GM12865 (cell line): ENCODE measurements around the gene FXR2.
"Not testable (repeated sequence)": the region's sequence is repeated elsewhere in the genome, so short reads cannot be mapped to it uniquely, and the experiment has no call there.

Source experiments
- DNase-seq: peaks from one replicate; pipeline ENCODE4 v3.0.0; 2010; ENCODE audit warnings: low read depth
- H3K4me3 ChIP-seq: 2 replicates; pipeline ENCODE4 v1.5.1; 2011; ENCODE audit warnings: mild to moderate bottlenecking, low read depth, low read length, control low read depth
- TF ChIP-seq, protein P1 (sequence below): IDR thresholded peaks from 2 replicates; pipeline ENCODE4 v1.5.1; 2011; ENCODE audit warnings: low read length, control low read depth, low read depth, inconsistent platforms; ENCODE audit not compliant: insufficient read depth; ENCODE audit errors: missing control alignments

The FXR2 gene

DNA sequence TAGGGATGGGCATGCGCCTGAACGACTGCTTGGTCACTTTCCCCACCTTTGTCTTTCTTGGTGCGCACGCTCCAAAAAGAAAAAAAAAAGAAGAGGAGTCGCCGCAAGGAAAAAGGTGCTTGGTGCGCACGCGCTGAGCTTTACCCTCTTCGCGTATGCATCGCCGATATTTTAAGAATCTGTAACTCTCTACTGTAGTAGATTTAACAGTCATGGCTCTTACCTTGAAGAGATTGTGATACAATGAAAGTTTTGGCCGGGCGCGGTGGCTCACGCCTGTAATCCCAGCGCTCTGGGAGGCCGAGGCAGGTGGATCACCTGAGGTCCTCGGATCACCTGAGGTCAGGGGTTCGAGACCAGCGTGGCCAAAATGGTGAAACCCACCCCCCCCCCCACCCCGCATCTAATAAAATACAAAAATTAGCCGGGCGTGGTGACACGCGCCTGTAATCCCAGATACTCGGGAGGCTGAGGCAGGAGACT is 609 bp upstream of the FXR2 start:
- H3K4me3 ChIP-seq = peak overlapping the region; percentile 64
- TF ChIP-seq, protein P1, sequence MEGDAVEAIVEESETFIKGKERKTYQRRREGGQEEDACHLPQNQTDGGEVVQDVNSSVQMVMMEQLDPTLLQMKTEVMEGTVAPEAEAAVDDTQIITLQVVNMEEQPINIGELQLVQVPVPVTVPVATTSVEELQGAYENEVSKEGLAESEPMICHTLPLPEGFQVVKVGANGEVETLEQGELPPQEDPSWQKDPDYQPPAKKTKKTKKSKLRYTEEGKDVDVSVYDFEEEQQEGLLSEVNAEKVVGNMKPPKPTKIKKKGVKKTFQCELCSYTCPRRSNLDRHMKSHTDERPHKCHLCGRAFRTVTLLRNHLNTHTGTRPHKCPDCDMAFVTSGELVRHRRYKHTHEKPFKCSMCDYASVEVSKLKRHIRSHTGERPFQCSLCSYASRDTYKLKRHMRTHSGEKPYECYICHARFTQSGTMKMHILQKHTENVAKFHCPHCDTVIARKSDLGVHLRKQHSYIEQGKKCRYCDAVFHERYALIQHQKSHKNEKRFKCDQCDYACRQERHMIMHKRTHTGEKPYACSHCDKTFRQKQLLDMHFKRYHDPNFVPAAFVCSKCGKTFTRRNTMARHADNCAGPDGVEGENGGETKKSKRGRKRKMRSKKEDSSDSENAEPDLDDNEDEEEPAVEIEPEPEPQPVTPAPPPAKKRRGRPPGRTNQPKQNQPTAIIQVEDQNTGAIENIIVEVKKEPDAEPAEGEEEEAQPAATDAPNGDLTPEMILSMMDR = no peak
- DNase-seq = no peak

DNA sequence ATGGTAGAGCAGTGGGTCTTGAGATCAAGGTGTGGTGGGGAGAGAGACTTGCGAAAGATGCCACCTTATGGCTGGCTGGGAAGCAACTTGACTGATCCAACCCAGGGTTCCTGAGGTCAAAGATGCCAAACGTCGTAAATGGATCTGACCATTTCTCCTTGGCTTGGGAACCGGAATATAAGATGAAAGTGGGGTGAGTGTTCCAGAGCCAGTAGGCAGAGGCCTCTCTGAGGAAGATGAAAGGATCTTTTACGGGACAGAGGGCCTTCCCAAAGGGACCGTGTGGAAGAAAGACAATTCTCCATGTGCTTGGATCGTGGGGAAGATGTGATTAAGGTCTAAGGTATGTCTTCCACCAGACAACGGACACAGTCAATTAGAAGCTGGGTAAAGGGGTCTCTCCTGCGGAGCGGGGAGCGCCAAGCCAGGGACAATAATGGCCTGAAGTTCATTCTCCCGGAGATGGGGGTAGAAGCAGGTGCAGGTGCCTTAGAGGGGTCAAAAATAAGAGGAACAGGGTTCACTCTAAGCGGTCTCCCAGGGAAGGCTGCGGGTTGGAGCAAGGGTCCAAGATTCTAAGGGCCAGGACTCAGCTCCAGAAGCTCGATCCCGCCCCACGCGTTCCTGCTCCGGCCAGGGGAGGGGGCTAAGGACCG is 800 bp downstream of the FXR2 start:
- H3K4me3 ChIP-seq = peak overlapping the region; percentile 76
- DNase-seq = no peak
- TF ChIP-seq, protein P1 = no peak

DNA sequence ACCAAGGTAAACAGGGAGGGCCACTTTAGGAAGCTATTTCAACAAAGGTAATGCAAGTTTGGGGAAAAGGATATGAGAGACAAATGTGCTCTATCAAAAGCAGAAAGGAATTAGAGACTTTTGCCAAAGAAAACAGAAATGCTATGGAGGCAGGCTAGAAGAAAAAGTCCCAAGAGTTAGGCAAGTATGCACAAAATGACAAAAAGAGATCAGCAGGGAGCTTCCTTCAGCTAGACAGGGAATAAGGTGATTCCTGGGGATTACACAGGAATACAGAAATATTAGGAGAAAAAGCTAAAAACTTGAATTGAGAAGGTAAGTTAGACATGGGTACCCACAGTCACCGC is 2.4 kb downstream of the FXR2 start:
- no peak for DNase-seq
- H3K4me3 ChIP-seq = no peak overlapping the region
- TF ChIP-seq, protein P1 = no peak

DNA sequence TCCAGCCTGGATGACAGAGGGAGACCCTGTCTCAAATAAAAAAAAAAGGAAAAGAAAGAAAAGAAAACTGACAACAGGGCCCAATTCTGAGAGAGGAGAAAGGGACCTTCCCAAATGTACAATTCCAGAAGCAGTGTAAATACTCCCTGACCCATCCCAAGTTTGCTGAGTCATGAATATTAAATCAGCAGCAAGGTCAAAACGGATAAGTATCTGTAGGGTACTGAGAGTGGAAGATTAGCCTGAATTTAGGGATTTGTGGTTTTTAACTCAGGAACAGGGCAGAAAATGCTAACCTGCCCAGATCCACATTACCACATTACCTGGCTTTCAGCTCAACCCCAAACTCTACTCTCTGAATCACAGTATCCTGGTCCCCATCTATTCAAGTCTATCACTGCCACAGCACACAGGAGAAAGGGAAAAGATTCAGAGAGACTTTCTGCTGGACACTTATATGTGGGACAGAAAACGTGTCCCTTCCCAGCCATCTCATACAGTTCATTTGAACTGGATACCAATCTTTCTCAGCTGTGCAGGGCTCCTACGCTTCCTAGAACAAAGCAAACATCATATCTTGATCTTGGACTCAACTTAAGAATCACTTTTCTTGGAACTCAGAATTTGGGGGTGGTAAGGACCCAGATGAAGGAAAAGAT is 2.9 kb downstream of the FXR2 start:
- TF ChIP-seq, protein P1 = no peak
- no peak overlapping the region for H3K4me3 ChIP-seq
- no peak for DNase-seq

DNA sequence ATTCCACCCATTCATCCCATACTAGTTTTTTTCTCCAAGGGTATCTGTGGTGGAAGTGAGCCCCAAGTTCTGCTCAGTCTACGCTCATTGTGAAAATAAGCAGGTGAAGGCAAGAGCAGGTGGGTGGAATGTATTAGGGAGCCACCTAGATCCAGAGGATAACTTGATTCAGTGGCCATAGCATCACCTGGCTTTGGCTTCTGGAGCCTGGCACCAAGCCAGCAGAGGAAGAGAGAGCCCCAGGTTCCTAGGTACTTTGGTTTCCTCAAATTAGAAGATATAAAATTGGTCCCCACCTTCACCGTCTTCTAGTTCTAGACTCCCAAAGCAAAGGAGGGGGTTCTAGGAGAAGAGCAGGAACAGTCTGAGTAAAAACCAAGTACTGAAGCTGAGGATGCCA is 4.1 kb downstream of the FXR2 start:
- TF ChIP-seq, protein P1 = no peak
- no peak overlapping the region for H3K4me3 ChIP-seq
- no peak for DNase-seq

DNA sequence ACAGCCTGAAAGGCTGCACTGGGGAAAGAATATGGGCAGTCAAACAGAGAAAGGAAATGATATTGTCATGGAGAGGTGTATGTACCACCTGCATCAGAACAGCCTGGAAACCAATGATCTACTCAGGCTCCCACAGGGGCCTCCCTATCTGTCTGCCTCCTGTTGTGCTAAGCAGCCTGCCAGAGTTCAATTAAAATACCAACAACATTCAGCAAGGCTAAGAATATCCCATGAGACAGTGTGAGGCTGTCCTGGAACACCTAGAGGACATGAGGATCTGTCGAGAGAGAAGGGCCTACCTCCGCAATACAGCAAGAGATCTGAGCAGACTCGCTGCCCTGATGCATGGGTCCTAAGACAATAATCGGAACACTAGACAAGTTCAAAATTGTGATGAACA is 8.4 kb downstream of the FXR2 start:
- DNase-seq = no peak
- H3K4me3 ChIP-seq = no peak overlapping the region
- TF ChIP-seq, protein P1 = no peak

DNA sequence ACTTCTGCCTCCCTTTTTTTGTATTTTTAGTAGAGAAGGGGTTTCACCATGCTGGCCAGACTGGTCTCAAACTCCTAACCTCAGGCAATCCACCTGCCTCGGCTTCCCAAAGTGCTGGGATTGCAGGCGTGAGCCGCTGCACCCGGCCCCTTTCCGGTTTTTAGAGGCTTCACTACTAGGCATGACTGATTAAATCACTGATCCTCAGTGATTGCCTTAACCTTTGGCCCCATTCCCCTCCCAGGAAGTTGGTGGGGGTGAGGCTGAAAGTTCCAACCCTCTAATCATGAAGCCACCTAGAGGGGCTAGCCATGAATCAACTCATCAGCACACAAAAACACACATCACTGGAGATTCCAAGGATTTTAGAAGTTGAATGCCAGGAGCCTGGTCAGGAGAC is 17.1 kb downstream of the FXR2 start:
- DNase-seq = not testable (repeated sequence)

More for the DNA sequence above, 17.1 kb downstream of the FXR2 start:
- H3K4me3 ChIP-seq = not testable (repeated sequence)
